Esophagus muscularis mucosa (tissue), 4 donors: ENCODE data around the gene ACTL10. TPM values are rescaled to one million over a fixed set of nuclear protein-coding genes. Genes with fewer than 3 reads are reported as not detected.
A peak's percentile ranks its signal among the peaks of the same experiment; 100 is the strongest.

ENCODE experiments used
- DNase-seq: peaks from one replicate; pipeline ENCODE4 v3.0.0-alpha.2; 2017; ENCODE audit errors: extremely low spot score
- H3K27ac ChIP-seq, 4 donors: fragments of 200-600 bp; sonication (generic); replicated peaks in 1 of 4; 1 replicate in 3 of 4; 2 replicates in 1 of 4; pipeline ENCODE4 v1.5.1; 2016 to 2019; ENCODE audit warnings: mild to moderate bottlenecking in 1 of 4
- H3K27me3 ChIP-seq, 4 donors: fragments of 200-600 bp; sonication (generic); one replicate each; pipeline versions ENCODE4 v1.5.1 to v1.6.0; 2016 to 2019
- H3K36me3 ChIP-seq, 4 donors: fragments of 200-600 bp; sonication (generic); one replicate each; pipeline ENCODE4 v1.5.1; 2016 to 2019
- H3K4me1 ChIP-seq, 4 donors: fragments of 200-600 bp; sonication (generic); one replicate each; pipeline ENCODE4 v1.5.1; 2016 to 2019
- H3K4me3 ChIP-seq, 4 donors: fragments of 200-600 bp; sonication (generic); 1 replicate in 2 of 4; 2 replicates in 2 of 4; pipeline ENCODE4 v1.5.1; 2016 to 2019; ENCODE audit warnings: mild to moderate bottlenecking in 4 of 4, moderate library complexity in 1 of 4
- H3K9me3 ChIP-seq, 4 donors: fragments of 200-600 bp; sonication (generic); 1 replicate in 3 of 4; 2 replicates in 1 of 4; pipeline ENCODE4 v1.5.1; 2016 to 2019
- EP300 ChIP-seq: sonication (generic); formaldehyde crosslinking; IDR thresholded peaks from one replicate; pipeline ENCODE4 v1.6.1; 2017; ENCODE audit warnings: antibody characterized with exemption
- POLR2A ChIP-seq: fragments of 450-650 bp; IDR thresholded peaks from one replicate; pipeline ENCODE4 v1.6.1; 2017; ENCODE audit warnings: antibody characterized with exemption, moderate library complexity, mild to moderate bottlenecking, low read depth
- POLR2AphosphoS5 ChIP-seq, 2 donors: sonication (generic); formaldehyde crosslinking; IDR thresholded peaks; one replicate each; pipeline ENCODE4 v1.6.1; 2017; ENCODE audit warnings: antibody characterized with exemption in 2 of 2
- WGBS: methylation state at CpG from one replicate; pipeline ENCODE4 v1.1.5; 2018; 5-methylcytosine and 5-hydroxymethylcytosine counted together
- intact Hi-C: fragments of 100-400 bp; cut with DNase I; formaldehyde crosslinking; loops from one replicate; pipeline ENCODE4 v1.15.1; 2023
- total RNA-seq, 4 donors: library from RNA; depleted of rRNA; stranded (reverse); fragments of >200 nt; gene quantifications; one replicate each; pipeline versions ENCODE4 v1.1.0 to v1.2.1, GENCODE V29; 2016
- TF ChIP-seq, protein P1 (sequence below), 3 experiments: fragments of 200-600 bp in 2 of 3; fragments of 450-650 bp in 1 of 3; sonication (generic) in 2 of 3; IDR thresholded peaks; one replicate each; pipeline ENCODE4 v1.5.1; 2017 to 2019; ENCODE audit warnings: antibody characterized with exemption in 3 of 3, mild to moderate bottlenecking in 2 of 3, moderate library complexity in 1 of 3

The ACTL10 gene
- total RNA-seq, 4 donors from 2014 or later: 1.3 to 2.5 (median 2.0) TPM

DNA sequence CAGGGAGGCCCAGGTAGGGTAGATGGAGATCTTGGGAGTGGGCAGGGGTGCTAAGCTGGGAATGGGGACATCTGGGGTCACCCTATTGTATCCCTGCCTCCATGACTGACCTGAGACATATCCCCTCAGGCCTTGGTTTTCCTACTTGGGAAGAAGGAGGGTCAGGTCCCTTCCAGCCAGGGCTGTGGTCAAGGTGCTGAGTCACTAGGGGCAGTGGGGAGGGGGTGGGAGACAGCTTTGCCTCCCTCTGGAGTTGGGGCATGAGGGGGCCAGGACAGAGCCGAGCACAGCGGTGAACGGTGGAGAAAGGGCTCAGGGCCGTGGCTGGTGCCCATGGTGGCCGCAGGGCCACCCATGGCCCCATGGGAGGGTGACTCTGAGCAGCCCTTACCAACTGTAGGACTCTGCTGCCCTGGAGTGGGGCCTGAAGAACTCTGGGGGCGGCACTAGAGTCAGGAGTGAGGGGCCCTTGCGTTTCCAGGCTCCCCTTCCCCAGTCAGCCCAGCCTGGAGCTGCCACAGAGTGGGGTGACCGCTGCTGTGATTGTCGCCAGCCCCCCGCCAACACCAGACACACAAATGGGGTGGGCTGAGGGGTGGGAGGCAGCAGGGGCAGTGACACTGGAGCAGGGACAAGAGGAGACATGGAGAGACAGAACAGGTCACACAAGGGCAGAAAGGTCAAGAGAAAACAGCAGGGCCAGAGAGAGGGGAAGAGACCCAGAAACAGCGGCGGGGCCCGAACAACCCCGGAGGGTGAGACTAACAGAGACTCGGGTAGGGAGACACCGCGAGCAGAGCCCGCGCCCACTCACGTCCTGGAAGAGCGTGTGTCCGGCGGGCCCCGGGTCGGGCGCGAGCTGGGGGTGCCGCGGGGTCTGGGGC lies 6.9 kb downstream of the ACTL10 start:
- intact Hi-C loops: no loop called here
- 4% methylated on average over 13 of the region's 29 CpGs for WGBS
- DNase-seq: no peak
- H3K27ac ChIP-seq: peak overlapping the region; percentile 93 to 97 (median 96)
- TF ChIP-seq, protein P1, sequence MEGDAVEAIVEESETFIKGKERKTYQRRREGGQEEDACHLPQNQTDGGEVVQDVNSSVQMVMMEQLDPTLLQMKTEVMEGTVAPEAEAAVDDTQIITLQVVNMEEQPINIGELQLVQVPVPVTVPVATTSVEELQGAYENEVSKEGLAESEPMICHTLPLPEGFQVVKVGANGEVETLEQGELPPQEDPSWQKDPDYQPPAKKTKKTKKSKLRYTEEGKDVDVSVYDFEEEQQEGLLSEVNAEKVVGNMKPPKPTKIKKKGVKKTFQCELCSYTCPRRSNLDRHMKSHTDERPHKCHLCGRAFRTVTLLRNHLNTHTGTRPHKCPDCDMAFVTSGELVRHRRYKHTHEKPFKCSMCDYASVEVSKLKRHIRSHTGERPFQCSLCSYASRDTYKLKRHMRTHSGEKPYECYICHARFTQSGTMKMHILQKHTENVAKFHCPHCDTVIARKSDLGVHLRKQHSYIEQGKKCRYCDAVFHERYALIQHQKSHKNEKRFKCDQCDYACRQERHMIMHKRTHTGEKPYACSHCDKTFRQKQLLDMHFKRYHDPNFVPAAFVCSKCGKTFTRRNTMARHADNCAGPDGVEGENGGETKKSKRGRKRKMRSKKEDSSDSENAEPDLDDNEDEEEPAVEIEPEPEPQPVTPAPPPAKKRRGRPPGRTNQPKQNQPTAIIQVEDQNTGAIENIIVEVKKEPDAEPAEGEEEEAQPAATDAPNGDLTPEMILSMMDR (IDR thresholded peaks at IDR 0.05): no peak
- no peak for TF ChIP-seq POLR2AphosphoS5 (IDR thresholded peaks at IDR 0.05)
- TF ChIP-seq POLR2A: no peak
- no peak for TF ChIP-seq EP300
- peaks cover 29 to 65% (median 56%) of the 10 kb centered on the region in 4 donors for H3K4me1 ChIP-seq
- no peaks in the 10 kb centered on the region for H3K9me3 ChIP-seq
- no peaks in the 10 kb centered on the region for H3K27me3 ChIP-seq
- peaks cover 0 to 33% (median 22%) of the 10 kb centered on the region in 4 donors for H3K36me3 ChIP-seq
- H3K4me3 ChIP-seq: peak overlapping the region; percentile 80 to 94 (median 84)

DNA sequence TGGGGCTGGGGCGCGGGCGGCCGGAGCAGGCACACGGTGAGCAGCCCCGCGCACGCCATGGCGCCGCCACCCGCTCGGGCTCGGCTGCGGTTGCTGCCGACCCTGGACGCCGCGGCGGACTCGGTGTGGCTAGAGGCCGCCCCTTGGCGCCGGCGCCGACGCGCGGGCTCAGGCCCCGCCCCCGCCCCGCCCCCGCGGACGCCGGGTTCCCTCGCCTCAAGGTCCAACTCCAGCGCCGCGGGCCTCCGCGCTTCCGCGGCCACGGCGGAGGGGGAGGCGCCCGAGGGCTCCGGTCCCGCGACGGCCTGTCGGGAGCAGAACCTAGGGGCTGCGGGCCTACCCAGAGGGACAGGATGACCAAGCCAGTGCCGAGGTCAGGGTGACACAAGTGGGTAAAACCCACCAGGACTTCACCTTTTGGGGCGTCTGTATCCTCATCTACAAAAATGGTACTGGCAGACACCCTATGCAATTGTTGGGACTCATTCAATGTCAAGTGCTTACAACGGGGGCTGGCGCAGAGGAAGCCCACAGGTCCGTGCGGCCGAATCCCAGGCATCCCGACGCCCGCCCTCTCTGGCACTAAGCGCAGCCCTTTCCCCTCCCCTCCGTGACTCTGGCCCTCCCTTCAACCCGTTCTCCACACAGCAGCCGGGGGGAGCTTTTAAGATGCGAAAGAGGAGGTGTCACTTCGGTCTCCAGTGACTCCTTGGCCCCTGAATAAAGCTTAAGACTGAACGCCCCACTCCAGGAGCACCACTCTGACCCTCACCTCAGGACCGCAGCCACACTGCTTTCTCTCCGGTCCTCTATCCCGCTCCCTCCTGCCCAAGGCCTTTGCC lies 7.8 kb downstream of the ACTL10 start, which contains the start of gene NECAB3:
TSS of gene NECAB3 (minus strand) at position 135 of the 842 bp plus-strand sequence. CDS start at position 59, 76 bp downstream.
- intact Hi-C loops: no loop called here
- TF ChIP-seq EP300: no peak
- TF ChIP-seq, protein P1 (IDR thresholded peaks at IDR 0.05): peak in 1 of 3 experiments; percentile 3
- no peak for TF ChIP-seq POLR2A
- TF ChIP-seq POLR2AphosphoS5 (IDR thresholded peaks at IDR 0.05): peak; percentile 49 to 71
- no peaks in the 10 kb centered on the region for H3K27me3 ChIP-seq
- H3K4me1 ChIP-seq: peaks cover 29 to 63% (median 56%) of the 10 kb centered on the region in 4 donors
- WGBS: 10% methylated on average over 11 of the region's 73 CpGs
- DNase-seq: peak; percentile 95
- H3K27ac ChIP-seq: peak within 1 kb of the TSS; percentile 93 to 97 (median 96)
- H3K4me3 ChIP-seq: peak within 1 kb of the TSS; percentile 80 to 94 (median 84)
- peaks cover 0 to 24% (median 14%) of the 10 kb centered on the region in 4 donors for H3K36me3 ChIP-seq
- no peaks in the 10 kb centered on the region for H3K9me3 ChIP-seq

DNA sequence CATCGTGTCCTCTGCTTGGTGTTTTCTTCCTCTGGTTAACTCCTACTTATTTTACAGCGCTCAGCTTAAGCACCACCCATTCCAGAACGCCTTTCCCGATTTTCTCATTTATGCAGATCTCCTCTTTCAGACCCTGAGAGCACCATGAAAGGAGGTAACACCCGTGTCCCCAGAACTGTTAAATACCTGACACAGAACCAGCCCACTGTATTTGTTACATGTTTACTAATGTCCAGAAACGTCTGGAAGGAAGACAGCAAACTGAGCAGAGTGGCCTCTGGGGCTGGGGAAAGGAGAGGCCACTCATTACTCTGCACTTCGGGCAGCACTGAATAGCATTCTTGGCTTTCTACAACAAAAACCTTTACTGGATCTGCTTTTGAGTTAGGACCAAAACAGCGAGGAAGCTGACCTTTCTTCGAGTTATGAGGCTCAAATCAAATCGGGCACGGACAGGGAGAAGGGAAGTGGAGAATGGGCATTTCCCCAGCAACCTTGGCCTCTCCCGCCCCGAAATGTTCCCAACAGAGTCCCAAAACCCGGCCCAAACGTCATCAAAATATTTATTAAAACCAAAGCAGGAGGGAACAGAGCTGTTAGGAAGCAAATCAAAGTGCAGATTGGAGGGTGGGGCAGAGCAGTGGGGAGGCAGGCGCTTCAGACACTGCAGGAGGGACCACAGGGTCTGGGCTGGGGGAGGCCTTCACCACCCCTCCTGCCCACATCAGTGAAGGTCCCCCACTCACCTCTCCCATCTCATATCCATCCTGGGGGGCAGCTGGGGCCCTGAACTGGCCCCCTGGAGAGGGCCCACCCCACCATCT lies 8.6 kb downstream of the ACTL10 start:
- Histone ChIP-seq H3K27me3 (no peaks in the 10 kb centered on the region), H3K9me3 (no peaks in the 10 kb centered on the region), H3K36me3 (peaks cover 0 to 16% (median 8%) of the 10 kb centered on the region in 4 donors), H3K4me1 (peaks cover 29 to 63% (median 56%) of the 10 kb centered on the region in 4 donors), H3K4me3 (peak overlapping the region; percentile 80 to 94 (median 84)), H3K27ac (peak overlapping the region; percentile 93 to 97 (median 96))
- TF ChIP-seq POLR2AphosphoS5 (IDR thresholded peaks at IDR 0.05) (peak; percentile 65 to 66), POLR2A (no peak)
- WGBS: 26% methylated on average over 16 of the region's 16 CpGs
- DNase-seq: no peak
- intact Hi-C loops: no loop called here

DNA sequence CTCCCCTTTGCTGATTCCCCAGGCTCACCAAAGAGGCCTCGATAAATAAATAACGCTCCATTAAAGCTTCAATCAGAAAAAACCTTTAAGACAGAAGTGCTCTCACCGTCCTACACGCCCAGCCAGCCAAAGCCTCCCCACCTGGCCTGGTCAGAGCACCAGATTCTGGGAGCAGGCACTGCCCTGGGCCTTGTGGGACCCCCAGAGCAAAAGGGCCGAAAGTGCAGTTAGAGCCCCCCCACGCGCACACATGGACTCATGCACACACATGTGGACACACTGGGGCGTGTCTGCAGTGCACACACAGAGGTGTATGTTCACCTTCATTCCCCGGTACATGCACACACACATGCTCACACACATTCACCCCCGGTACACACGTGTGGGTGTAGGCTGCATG lies 9.4 kb downstream of the ACTL10 start:
- intact Hi-C loops: no loop called here
- Histone ChIP-seq H3K9me3 (no peaks in the 10 kb centered on the region), H3K36me3 (peaks cover 0 to 8% (median 2%) of the 10 kb centered on the region in 4 donors), H3K4me1 (peaks cover 29 to 61% (median 56%) of the 10 kb centered on the region in 4 donors), H3K27me3 (no peaks in the 10 kb centered on the region), H3K27ac (peak overlapping the region; percentile 93 to 97 (median 96)), H3K4me3 (peak overlapping the region in 1 of 4 donors; percentile 80)
- TF ChIP-seq POLR2AphosphoS5 (IDR thresholded peaks at IDR 0.05) (no peak), POLR2A (no peak)
- TF ChIP-seq, protein P1 (IDR thresholded peaks at IDR 0.05): no peak
- WGBS: 82% methylated on average over 11 of the region's 11 CpGs
- no peak for DNase-seq
